ENCODE measurements around the gene LELP1. TPM values are rescaled to one million over a fixed set of nuclear protein-coding genes. Genes with fewer than 3 reads are reported as not detected.
"Not testable (repeated sequence)": the region's sequence is repeated elsewhere in the genome, so short reads cannot be mapped to it uniquely, and the experiment has no call there.

LELP1 gene
- total and polyA plus RNA-seq, 12 donors = not detected

- H3K27ac ChIP-seq = no peak overlapping the region
- H3K36me3 ChIP-seq (replicated peaks in 1 of 2) = no peaks in the 10 kb centered on the region
- H3K4me3 ChIP-seq = no peak overlapping the region
- TF ChIP-seq CTCF (IDR thresholded peaks at IDR 0.05) (no peak), POLR2A (IDR thresholded peaks at IDR 0.05) (no peak)
- H3K9me3 ChIP-seq (replicated peaks in 1 of 3) = no peaks in the 10 kb centered on the region
- DNase-seq = no peak
- intact Hi-C loops (cut with DNase I) = no loop called here
- no peaks in the 10 kb centered on the region for H3K4me1 ChIP-seq (replicated peaks in 1 of 2)
- H3K27me3 ChIP-seq = no peaks in the 10 kb centered on the region
Observed at GRCh38 chr1:153178922-153179321, 24.3 kb upstream of the LELP1 start.

GRCh38 chr1:153180556-153180955 is 22.7 kb upstream of the LELP1 start:
- WGBS, 4 donors = 73 to 83% (median 77%) methylated on average over 4 of the region's 4 CpGs
- Histone ChIP-seq H3K36me3 (replicated peaks in 1 of 2) (no peaks in the 10 kb centered on the region), H3K4me1 (replicated peaks in 1 of 2) (no peaks in the 10 kb centered on the region), H3K9me3 (replicated peaks in 1 of 3) (no peaks in the 10 kb centered on the region), H3K4me3 (no peak overlapping the region), H3K27me3 (no peaks in the 10 kb centered on the region), H3K27ac (no peak overlapping the region)
- TF ChIP-seq POLR2A (IDR thresholded peaks at IDR 0.05) (no peak), CTCF (IDR thresholded peaks at IDR 0.05) (no peak)
- intact Hi-C loops (cut with DNase I) = no loop called here
- no peak for DNase-seq

GRCh38 chr1:153188301-153188700 is 14.9 kb upstream of the LELP1 start:
- H3K9me3 ChIP-seq (replicated peaks in 1 of 3); intact Hi-C loops (cut with DNase I); DNase-seq; H3K27ac ChIP-seq; H3K27me3 ChIP-seq; H3K36me3 ChIP-seq (replicated peaks in 1 of 2); H3K4me3 ChIP-seq; H3K4me1 ChIP-seq (replicated peaks in 1 of 2): not testable (repeated sequence)
- WGBS, 4 donors = 75 to 93% (median 84%) methylated on average over 3 to 4 of the region's 4 CpGs

- H3K9me3 ChIP-seq (replicated peaks in 1 of 3) = no peaks in the 10 kb centered on the region
- H3K36me3 ChIP-seq (replicated peaks in 1 of 2) = no peaks in the 10 kb centered on the region
- H3K4me1 ChIP-seq (replicated peaks in 1 of 2) = no peaks in the 10 kb centered on the region
- 10 to 15% (median 14%) methylated on average over 3 of the region's 3 CpGs for WGBS, 4 donors
- no peaks in the 10 kb centered on the region for H3K27me3 ChIP-seq
- H3K27ac ChIP-seq = no peak overlapping the region
- no peak overlapping the region for H3K4me3 ChIP-seq
- intact Hi-C loops (cut with DNase I) = no loop called here
- TF ChIP-seq CTCF (IDR thresholded peaks at IDR 0.05) (no peak), POLR2A (IDR thresholded peaks at IDR 0.05) (no peak)
- no peak for DNase-seq
Observed at GRCh38 chr1:153190373-153190772, 12.9 kb upstream of the LELP1 start.

- no peak for DNase-seq
- Histone ChIP-seq H3K27ac (no peak overlapping the region), H3K9me3 (replicated peaks in 1 of 3) (no peaks in the 10 kb centered on the region), H3K4me3 (no peak overlapping the region), H3K27me3 (no peaks in the 10 kb centered on the region), H3K36me3 (replicated peaks in 1 of 2) (no peaks in the 10 kb centered on the region), H3K4me1 (replicated peaks in 1 of 2) (no peaks in the 10 kb centered on the region)
- TF ChIP-seq CTCF (IDR thresholded peaks at IDR 0.05) (peak in 1 of 6 experiments; percentile 11), POLR2A (IDR thresholded peaks at IDR 0.05) (no peak)
- WGBS, 4 donors = 40 to 54% (median 51%) methylated on average over 3 of the region's 3 CpGs
- intact Hi-C loops (cut with DNase I) = no loop called here
Observed at GRCh38 chr1:153192697-153193096, 10.5 kb upstream of the LELP1 start.
